Neuronal stem cell (in vitro differentiated cells): ENCODE data around the gene MOGAT2.

Experiments used
- DNase-seq: peaks from one replicate; pipeline ENCODE4 v3.0.0-alpha.2; 2013; ENCODE audit warnings: low spot score
- H2AFZ ChIP-seq: one replicate; pipeline ENCODE4 v1.6.1; 2013; ENCODE audit warnings: mild to moderate bottlenecking, low read length, inconsistent platforms
- H2AK5ac ChIP-seq: 2 replicates; pipeline ENCODE4 v1.6.1; 2013; ENCODE audit warnings: low read depth, mild to moderate bottlenecking, inconsistent platforms, low read length, moderate library complexity, mixed read lengths
- H2BK120ac ChIP-seq: 2 replicates; pipeline ENCODE4 v1.6.1; 2013; ENCODE audit warnings: low read depth, mild to moderate bottlenecking, inconsistent platforms, low read length, moderate library complexity, mixed read lengths
- H2BK12ac ChIP-seq: one replicate; pipeline ENCODE4 v1.6.1; 2013; ENCODE audit warnings: low read length, inconsistent platforms
- H2BK15ac ChIP-seq: 2 replicates; pipeline ENCODE4 v1.6.1; 2013; ENCODE audit warnings: mild to moderate bottlenecking, low read length, inconsistent platforms, mixed read lengths
- H2BK5ac ChIP-seq: one replicate; pipeline ENCODE4 v1.6.1; 2013; ENCODE audit warnings: inconsistent platforms, mild to moderate bottlenecking, low read length, moderate library complexity
- H3K14ac ChIP-seq: one replicate; pipeline ENCODE4 v1.6.1; 2013; ENCODE audit warnings: low read length, inconsistent platforms
- H3K18ac ChIP-seq: 2 replicates; pipeline ENCODE4 v1.6.1; 2013; ENCODE audit warnings: low read length, inconsistent platforms
- H3K23ac ChIP-seq: 2 replicates; pipeline ENCODE4 v1.6.1; 2013; ENCODE audit warnings: low read depth, mild to moderate bottlenecking, mixed read lengths, low read length, inconsistent platforms; ENCODE audit not compliant: poor library complexity
- H3K27ac ChIP-seq: replicated peaks from 3 replicates; pipeline ENCODE4 v1.5.1; 2013; ENCODE audit warnings: low read length, inconsistent platforms
- H3K27me3 ChIP-seq, 3 experiments: 2 replicates each; pipeline ENCODE4 v1.6.1; 2013; ENCODE audit warnings: low read length in 3 of 3, mild to moderate bottlenecking in 2 of 3, inconsistent platforms in 1 of 3, low read depth in 1 of 3, mixed read lengths in 1 of 3, moderate library complexity in 1 of 3; ENCODE audit not compliant: control insufficient read depth in 3 of 3, insufficient read depth in 3 of 3
- H3K36me3 ChIP-seq, 2 donors: replicated peaks in 1 of 2; 2 replicates each; pipeline ENCODE4 v1.6.1; 2013; ENCODE audit warnings: low read length in 2 of 2; ENCODE audit not compliant: control insufficient read depth in 2 of 2, insufficient read depth in 2 of 2
- H3K4ac ChIP-seq: 2 replicates; pipeline ENCODE4 v1.6.1; 2013; ENCODE audit warnings: inconsistent platforms, mild to moderate bottlenecking, low read length, moderate library complexity
- H3K4me1 ChIP-seq, 2 donors: 1 replicate in 1 of 2; 2 replicates in 1 of 2; pipeline ENCODE4 v1.6.1; 2013; ENCODE audit warnings: low read length in 2 of 2, low read depth in 1 of 2; ENCODE audit not compliant: control insufficient read depth in 2 of 2, insufficient read depth in 1 of 2
- H3K4me2 ChIP-seq: one replicate; pipeline ENCODE4 v1.6.1; 2013; ENCODE audit warnings: mild to moderate bottlenecking, low read length, inconsistent platforms; ENCODE audit not compliant: insufficient read depth, poor library complexity, severe bottlenecking
- H3K4me3 ChIP-seq, 2 donors: 2 replicates each; pipeline ENCODE4 v1.5.1; 2013; ENCODE audit warnings: low read length in 2 of 2, mild to moderate bottlenecking in 2 of 2, inconsistent platforms in 1 of 2, moderate library complexity in 1 of 2
- H3K79me1 ChIP-seq: one replicate; pipeline ENCODE4 v1.6.1; 2013; ENCODE audit warnings: low read depth, mild to moderate bottlenecking, inconsistent platforms, low read length, moderate library complexity
- H3K9ac ChIP-seq: one replicate; pipeline ENCODE4 v1.6.1; 2013; ENCODE audit warnings: mild to moderate bottlenecking, low read depth, low read length, inconsistent platforms; ENCODE audit not compliant: poor library complexity
- H3K9me3 ChIP-seq, 2 donors: replicated peaks in 1 of 2; 2 replicates each; pipeline versions ENCODE3 to v1.6.1; 2013; ENCODE audit warnings: low read length in 2 of 2, mild to moderate bottlenecking in 2 of 2, inconsistent platforms in 1 of 2, low read depth in 1 of 2, mixed read lengths in 1 of 2, moderate library complexity in 1 of 2; ENCODE audit not compliant: control insufficient read depth in 2 of 2, insufficient read depth in 1 of 2
- H4K8ac ChIP-seq: one replicate; pipeline ENCODE4 v1.6.1; 2013; ENCODE audit warnings: low read depth, mild to moderate bottlenecking, inconsistent platforms, low read length, moderate library complexity
- H4K91ac ChIP-seq: one replicate; pipeline ENCODE4 v1.6.1; 2013; ENCODE audit warnings: low read length, low read depth, mild to moderate bottlenecking, inconsistent platforms; ENCODE audit not compliant: poor library complexity
- WGBS, 2 donors: extraction: QIAGEN DNeasy Blood & Tissue Kit; methylation state at CpG; one replicate each; pipeline ENCODE4 v1.1.7; 2013; ENCODE audit warnings: missing lambda C conversion rate in 2 of 2, mixed read lengths in 1 of 2; ENCODE audit not compliant: insufficient read length in 2 of 2, insufficient replicate concordance in 1 of 2; ENCODE audit errors: extremely low coverage in 2 of 2; 5-methylcytosine and 5-hydroxymethylcytosine counted together

MOGAT2 gene

GRCh38 chr11:75760243-75760642 lies 42.6 kb downstream of the MOGAT2 start:
- no peak overlapping the region for H4K91ac ChIP-seq
- H2AK5ac ChIP-seq = no peak overlapping the region
- peaks cover 0 to 1% of the 10 kb centered on the region in 2 donors for H3K9me3 ChIP-seq
- H3K18ac ChIP-seq = no peak overlapping the region
- H3K36me3 ChIP-seq = no peaks in the 10 kb centered on the region
- no peak overlapping the region for H2BK5ac ChIP-seq
- H3K27me3 ChIP-seq = peaks cover 0 to 20% (median 0%) of the 10 kb centered on the region in 3 experiments
- H3K4me1 ChIP-seq = no peaks in the 10 kb centered on the region
- H3K4me3 ChIP-seq = no peak overlapping the region
- H3K79me1 ChIP-seq = no peaks in the 10 kb centered on the region
- no peak overlapping the region for H3K14ac ChIP-seq
- H3K4ac ChIP-seq = no peak overlapping the region
- H3K27ac ChIP-seq = no peak overlapping the region
- no peak for DNase-seq
- H3K23ac ChIP-seq = no peak overlapping the region
- no peak overlapping the region for H2AFZ ChIP-seq
- H2BK12ac ChIP-seq = no peak overlapping the region
- no peak overlapping the region for H2BK15ac ChIP-seq
- H3K9ac ChIP-seq = no peak overlapping the region
- no peak overlapping the region for H2BK120ac ChIP-seq
- no peak overlapping the region for H4K8ac ChIP-seq
- H3K4me2 ChIP-seq = no peak overlapping the region

- Histone ChIP-seq H3K79me1 (no peaks in the 10 kb centered on the region), H2BK5ac (no peak overlapping the region), H3K18ac (no peak overlapping the region), H3K23ac (no peak overlapping the region), H4K8ac (no peak overlapping the region), H3K27ac (no peak overlapping the region), H3K14ac (no peak overlapping the region), H4K91ac (no peak overlapping the region), H3K27me3 (peaks cover 0 to 24% (median 0%) of the 10 kb centered on the region in 3 experiments), H2AFZ (no peak overlapping the region), H3K4ac (no peak overlapping the region), H3K4me1 (no peaks in the 10 kb centered on the region), H3K4me3 (no peak overlapping the region), H2AK5ac (no peak overlapping the region), H3K9me3 (peaks cover 0 to 1% of the 10 kb centered on the region in 2 donors), H2BK15ac (no peak overlapping the region), H2BK120ac (no peak overlapping the region), H3K36me3 (no peaks in the 10 kb centered on the region), H2BK12ac (no peak overlapping the region), H3K9ac (no peak overlapping the region), H3K4me2 (no peak overlapping the region)
- no CpG with 5 or more reads among the region's 3 CpGs for WGBS, 2 donors
- DNase-seq = no peak
Measured at GRCh38 chr11:75760710-75761493, 43.3 kb downstream of the MOGAT2 start.

GRCh38 chr11:75762158-75762557 lies 44.5 kb downstream of the MOGAT2 start:
- no peak overlapping the region for H2AK5ac ChIP-seq
- no peak overlapping the region for H3K4me2 ChIP-seq
- H3K79me1 ChIP-seq = no peaks in the 10 kb centered on the region
- peaks cover 0 to 1% of the 10 kb centered on the region in 2 donors for H3K9me3 ChIP-seq
- no peak overlapping the region for H3K4me3 ChIP-seq
- peaks cover 0 to 34% (median 0%) of the 10 kb centered on the region in 3 experiments for H3K27me3 ChIP-seq
- no peak overlapping the region for H2BK12ac ChIP-seq
- no peak overlapping the region for H2BK15ac ChIP-seq
- peak overlapping the region; percentile 13 for H3K18ac ChIP-seq
- H3K36me3 ChIP-seq = no peaks in the 10 kb centered on the region
- H2BK5ac ChIP-seq = no peak overlapping the region
- H2BK120ac ChIP-seq = no peak overlapping the region
- no peak overlapping the region for H3K14ac ChIP-seq
- no peak overlapping the region for H2AFZ ChIP-seq
- H3K9ac ChIP-seq = no peak overlapping the region
- no peak overlapping the region for H3K4ac ChIP-seq
- H4K91ac ChIP-seq = no peak overlapping the region
- DNase-seq = no peak
- H3K23ac ChIP-seq = no peak overlapping the region
- H4K8ac ChIP-seq = no peak overlapping the region
- peaks cover 2 to 6% of the 10 kb centered on the region in 2 donors for H3K4me1 ChIP-seq
- H3K27ac ChIP-seq = no peak overlapping the region
- WGBS, 2 donors = no CpG with 5 or more reads among the region's 8 CpGs

- Histone ChIP-seq H3K18ac (no peak overlapping the region), H4K8ac (no peak overlapping the region), H3K9ac (no peak overlapping the region), H2BK5ac (no peak overlapping the region), H3K4me2 (no peak overlapping the region), H2BK120ac (no peak overlapping the region), H2AFZ (no peak overlapping the region), H3K23ac (no peak overlapping the region), H3K79me1 (no peaks in the 10 kb centered on the region), H3K27me3 (peaks cover 0 to 42% (median 4%) of the 10 kb centered on the region in 3 experiments), H3K4me1 (peaks cover 2 to 8% of the 10 kb centered on the region in 2 donors), H2BK12ac (no peak overlapping the region), H3K36me3 (no peaks in the 10 kb centered on the region), H3K9me3 (peaks cover 0 to 1% of the 10 kb centered on the region in 2 donors), H3K4me3 (no peak overlapping the region), H3K14ac (no peak overlapping the region), H3K27ac (no peak overlapping the region), H4K91ac (no peak overlapping the region), H2BK15ac (no peak overlapping the region), H3K4ac (no peak overlapping the region), H2AK5ac (no peak overlapping the region)
- no CpG with 5 or more reads among the region's 2 CpGs for WGBS, 2 donors
- DNase-seq = no peak
Measured at GRCh38 chr11:75762885-75763284, 45.2 kb downstream of the MOGAT2 start.
